GM21737 (cell line): ENCODE data around the gene BMP2.
A peak's percentile ranks its signal among the peaks of the same experiment; 100 is the strongest.

ENCODE experiments used
- ATAC-seq: cut with Tn5 transposase; IDR thresholded peaks from one replicate; pipeline ENCODE4 v1.9.1; 2021; ENCODE audit warnings: mild to moderate bottlenecking, moderate library complexity; ENCODE audit not compliant: unreplicated experiment

BMP2 gene

DNA sequence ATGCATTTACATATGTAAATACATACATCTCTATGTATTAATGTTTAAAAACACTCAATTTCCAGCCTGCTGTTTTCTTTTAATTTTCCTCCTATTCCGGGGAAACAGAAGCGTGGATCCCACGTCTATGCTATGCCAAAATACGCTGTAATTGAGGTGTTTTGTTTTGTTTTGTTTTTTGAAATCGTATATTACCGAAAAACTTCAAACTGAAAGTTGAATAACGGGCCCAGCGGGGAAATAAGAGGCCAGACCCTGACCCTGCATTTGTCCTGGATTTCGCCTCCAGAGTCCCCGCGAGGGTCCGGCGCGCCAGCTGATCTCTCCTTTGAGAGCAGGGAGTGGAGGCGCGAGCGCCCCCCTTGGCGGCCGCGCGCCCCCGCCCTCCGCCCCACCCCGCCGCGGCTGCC lies 355 bp upstream of the BMP2 start:
- ATAC-seq = no peak

DNA sequence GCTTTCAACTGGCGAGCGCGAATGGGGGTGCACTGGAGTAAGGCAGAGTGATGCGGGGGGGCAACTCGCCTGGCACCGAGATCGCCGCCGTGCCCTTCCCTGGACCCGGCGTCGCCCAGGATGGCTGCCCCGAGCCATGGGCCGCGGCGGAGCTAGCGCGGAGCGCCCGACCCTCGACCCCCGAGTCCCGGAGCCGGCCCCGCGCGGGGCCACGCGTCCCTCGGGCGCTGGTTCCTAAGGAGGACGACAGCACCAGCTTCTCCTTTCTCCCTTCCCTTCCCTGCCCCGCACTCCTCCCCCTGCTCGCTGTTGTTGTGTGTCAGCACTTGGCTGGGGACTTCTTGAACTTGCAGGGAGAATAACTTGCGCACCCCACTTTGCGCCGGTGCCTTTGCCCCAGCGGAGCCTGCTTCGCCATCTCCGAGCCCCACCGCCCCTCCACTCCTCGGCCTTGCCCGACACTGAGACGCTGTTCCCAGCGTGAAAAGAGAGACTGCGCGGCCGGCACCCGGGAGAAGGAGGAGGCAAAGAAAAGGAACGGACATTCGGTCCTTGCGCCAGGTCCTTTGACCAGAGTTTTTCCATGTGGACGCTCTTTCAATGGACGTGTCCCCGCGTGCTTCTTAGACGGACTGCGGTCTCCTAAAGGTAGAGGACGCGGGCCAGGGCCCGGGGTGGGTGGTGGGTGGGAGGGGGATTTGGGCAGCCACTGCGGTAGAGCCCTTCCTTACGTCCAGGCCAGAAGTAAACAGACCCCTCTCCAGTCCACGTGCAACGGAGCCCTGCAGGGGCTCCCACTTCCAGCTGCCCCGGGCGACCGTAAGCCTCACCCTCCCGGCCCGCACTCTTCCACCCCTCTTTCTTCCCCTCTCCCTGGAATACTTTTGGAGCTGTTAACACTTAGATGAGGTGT lies 998 bp downstream of the BMP2 start:
- peak; percentile 15 for ATAC-seq

DNA sequence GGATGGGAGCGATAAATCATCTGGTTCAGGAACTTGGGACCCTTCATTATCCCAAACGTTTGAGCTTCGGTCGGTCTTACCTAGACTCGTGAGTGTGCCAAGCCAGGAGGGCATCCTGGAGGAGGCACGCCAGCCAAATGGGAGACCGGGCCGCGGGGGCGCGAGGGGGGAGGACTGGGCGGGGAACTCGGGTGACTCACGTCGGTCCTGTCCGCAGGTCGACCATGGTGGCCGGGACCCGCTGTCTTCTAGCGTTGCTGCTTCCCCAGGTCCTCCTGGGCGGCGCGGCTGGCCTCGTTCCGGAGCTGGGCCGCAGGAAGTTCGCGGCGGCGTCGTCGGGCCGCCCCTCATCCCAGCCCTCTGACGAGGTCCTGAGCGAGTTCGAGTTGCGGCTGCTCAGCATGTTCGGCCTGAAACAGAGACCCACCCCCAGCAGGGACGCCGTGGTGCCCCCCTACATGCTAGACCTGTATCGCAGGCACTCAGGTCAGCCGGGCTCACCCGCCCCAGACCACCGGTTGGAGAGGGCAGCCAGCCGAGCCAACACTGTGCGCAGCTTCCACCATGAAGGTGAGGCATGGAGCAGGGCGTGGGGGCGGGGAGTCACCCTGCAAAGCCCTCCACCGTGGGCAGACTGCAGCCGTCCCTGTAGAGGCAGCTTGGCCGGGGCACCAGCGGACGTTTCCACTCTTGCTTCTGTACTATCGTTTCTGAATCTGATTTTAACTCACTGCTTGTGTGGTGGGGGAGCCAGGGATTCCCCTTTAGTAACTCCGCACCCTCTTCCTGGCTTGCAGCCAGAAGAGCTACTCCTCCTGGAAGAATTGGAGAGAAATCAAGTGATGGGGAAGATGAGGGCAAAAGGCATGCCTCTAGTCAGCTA lies 2.7 kb downstream of the BMP2 start:
- no peak for ATAC-seq

DNA sequence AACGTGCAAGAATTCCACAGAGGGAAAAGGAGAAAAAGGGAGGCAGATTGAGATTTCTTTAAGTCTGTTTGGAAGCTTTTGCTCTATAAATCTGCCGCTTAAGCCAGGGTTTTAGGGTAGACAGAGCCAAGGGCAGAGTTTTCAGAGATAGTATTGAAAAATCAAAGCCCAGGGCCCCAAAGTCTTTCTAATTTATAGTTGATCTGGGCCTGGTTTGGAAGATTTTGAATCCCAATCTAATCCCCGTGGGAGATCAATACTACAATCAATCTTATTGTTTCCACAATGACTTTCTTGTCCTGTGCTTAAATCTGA lies 3.3 kb downstream of the BMP2 start:
- no peak for ATAC-seq

DNA sequence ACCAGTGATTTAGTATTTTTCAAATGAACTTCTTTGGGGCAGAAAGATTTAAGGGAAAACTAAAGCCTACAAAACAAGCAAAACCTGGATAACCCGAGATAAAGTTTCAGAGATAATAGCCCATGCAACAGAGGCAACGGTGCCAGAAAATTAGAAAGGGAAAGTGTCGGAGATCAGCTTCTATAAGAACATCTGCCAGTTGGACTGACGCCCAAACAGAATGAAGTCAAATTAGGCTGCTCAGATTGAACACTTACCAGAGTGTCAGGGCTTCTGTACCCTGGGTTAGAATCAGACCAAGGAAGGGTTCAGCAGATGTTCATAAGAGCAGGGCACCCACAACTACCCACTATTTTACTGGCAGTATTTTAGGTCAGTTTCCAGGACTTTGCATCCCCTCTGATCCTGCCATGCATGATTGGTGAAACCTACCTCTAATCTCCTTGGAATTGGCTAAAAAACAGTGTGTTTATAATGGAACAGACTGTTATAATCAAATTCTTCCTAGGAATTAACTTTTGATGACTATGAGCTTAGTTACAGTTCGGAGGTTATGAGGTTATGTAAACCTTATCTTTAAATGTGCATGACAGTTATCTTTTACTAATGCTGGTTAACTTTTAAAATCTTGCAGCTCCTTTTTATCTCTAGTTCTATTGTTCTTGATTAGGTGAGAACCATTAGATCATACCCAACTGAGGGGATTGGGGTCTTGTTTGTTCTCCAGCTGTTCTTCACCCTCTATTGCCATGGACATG lies 13.1 kb downstream of the BMP2 start:
- ATAC-seq = no peak

DNA sequence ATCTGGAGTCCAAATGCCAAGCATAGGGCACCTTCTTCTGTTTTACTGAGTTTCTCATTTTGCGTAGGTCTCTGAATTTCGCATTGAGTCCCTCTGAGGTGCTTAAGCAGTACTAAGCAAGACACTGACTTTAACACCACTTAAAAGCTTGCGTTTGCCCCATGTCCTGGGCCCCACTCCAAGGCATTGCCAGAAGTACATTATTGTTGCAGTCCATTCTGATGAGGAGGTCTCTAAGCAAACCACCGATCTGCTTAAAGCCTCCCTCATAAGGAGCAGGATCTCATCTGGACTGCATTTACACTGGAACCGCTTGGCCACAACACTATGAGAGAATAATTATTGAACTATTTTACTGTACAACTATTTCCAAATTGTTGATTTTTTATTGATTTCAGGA lies 16.3 kb downstream of the BMP2 start:
- ATAC-seq = no peak

DNA sequence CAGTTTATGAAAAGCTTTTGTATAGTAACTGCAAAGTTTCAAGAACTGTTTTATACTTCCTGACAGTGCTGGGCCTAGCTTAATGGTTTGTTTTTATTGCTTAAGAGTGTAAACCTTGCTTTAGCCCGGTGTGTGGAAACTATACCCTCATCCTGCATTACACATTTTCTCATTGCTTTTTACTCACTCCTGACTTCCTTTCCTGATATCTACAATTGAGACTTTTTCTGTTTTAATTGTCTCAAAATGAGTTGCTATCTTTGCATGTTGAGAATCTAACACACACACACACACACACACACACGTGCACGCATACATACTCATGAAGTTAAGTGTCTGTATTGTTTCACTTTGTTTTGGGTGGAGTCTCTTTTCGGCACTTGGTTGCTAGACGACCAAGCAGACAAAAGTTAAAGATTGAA lies 16.7 kb downstream of the BMP2 start:
- no peak for ATAC-seq

DNA sequence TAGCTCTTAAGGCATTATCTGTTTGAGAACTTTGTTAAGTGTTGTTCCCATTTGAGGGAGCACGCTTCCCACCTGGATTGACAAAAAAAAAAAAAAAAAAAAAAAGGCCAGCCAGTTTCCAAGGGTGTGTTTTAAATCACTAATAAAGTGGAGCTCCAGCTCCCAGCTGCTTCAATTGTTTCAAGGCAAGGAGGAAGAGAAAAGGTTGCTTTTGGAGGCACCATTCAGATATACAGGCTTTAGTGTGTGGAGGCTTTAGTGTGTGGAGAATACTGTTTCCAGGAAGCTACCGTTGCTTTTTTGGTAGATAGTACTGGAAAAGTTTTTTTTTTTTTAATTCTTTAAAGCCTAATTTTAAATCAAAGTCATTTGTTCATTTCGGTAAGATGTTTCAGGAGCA lies 17.3 kb downstream of the BMP2 start:
- ATAC-seq = no peak

DNA sequence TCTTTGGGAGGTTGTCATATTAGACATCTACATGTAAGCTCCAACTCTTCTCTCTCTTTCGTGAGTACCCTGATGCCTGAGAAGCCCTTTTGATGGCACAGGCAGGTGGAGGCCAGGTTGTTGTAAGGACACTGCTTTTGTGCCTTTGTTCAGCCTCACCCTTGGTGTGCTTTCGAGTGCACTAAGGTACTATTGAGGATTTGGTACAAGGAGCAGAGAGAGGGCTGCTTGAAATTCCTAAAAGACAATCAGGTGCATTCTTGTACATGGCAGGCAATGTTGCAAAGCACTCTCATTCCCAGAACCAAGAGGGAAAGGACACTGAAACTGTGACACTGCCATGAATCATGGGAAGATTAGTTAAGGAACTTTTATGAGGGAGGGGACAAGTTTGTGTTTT lies 19.1 kb downstream of the BMP2 start:
- no peak for ATAC-seq

DNA sequence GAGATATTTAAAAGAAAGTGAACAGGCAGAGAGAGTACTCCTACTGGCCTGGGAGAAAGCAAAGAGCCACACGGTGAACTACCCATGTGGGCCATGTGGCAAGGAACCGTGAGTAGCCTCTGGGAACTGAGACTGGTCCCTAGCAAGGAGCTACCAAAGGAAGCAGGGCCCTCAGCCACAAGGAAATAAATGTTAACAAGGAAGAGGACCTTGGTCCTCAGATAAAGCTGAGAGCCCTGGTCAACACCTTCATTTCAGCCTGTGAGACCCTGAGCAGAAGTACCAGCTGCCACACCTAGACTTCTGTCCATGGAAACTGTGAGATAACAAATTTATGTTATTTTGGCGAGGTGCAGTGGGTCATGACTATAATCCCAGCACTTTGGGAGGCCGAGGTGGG lies 25.3 kb downstream of the BMP2 start:
- ATAC-seq = no peak

DNA sequence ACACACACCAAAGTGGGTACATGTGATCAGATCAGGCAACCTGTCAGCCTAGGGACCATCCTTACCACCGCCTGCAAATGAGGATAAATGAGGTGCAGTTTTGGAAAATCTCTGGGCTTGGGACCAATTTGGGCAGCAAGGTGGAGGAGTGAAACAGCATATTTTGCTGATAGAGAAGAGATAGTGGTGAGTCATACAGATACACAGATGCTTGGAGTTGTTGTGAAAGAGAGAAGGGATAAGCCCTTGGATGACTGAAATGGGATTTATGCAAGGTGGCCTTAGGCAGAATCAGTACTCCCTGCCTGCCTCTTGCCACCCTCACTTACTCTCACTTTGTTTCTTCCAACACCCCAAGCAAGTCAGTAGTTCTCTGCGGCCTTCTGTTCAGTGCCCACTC lies 34.7 kb downstream of the BMP2 start:
- no peak for ATAC-seq

DNA sequence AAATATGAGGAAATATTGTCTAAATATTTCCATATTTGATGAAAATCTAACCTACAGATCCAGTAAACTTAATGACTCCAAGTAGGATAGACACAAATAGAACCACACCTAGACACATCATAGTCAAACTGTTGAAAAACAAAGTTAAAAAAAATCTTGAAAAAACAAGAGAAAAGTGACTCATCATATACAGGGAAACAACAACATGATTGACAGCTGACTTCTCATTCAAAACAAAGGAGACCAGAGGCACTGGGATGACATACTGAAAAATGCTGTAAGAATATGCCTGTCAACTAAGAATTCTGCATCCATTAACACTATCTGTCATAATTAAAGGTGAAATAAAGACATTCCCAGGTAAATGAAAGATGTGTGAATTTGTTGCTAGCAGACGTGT lies 38.8 kb downstream of the BMP2 start:
- ATAC-seq = no peak

DNA sequence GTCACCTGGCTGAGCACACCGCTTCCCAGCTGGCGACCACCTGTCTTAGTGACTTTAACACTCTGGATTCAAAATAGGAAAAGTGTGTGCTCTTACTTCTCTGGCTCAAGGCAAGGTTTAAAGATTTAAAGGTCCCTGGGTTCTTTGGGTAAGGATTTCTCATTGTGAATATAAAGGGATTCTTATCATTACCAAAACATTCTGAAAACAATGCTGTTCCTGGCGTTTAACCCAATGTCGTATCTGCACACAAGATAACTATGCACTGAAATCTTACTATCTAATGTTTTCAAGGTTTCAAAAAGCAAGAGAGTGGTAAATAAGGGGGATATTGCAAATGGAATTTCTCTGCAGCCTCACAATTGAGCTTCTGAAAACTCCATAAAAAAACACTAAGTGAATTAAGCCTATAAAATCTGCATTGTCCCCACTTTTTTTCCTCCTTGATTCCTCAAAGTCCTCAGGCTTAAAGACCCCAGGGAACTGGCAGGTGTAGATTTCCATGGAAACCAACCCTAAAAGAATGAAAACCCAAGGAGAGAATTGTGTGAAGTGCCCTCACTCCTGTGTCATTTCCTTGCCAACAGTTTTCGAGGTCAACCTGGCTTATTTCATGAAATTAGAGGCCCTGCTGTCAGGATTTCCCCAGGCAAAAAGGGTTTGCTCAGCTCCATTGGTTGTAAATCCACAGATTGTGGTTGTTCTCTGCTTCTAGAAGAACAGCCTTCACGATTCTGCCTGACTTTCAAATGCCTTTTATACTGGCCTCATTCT lies 44.0 kb downstream of the BMP2 start:
- no peak for ATAC-seq

DNA sequence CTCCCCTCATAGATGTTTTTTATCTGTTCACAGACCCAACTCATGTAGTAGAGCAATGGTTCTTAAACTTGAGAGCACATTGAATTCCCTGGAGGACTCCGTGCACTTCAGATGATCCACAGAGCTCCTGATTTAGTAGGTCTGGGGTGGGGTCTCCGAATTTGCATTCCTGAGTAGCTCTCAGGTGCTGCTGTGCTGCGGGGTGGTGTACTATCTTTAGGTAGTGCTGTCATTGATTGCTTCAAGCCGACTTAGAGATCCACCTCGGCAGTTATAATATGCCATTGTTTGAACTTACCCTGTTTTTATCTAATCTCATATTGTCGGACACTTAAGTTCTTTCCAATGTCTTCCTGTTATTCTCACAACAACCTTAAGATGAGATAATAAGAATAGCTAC lies 45.0 kb downstream of the BMP2 start:
- no peak for ATAC-seq

DNA sequence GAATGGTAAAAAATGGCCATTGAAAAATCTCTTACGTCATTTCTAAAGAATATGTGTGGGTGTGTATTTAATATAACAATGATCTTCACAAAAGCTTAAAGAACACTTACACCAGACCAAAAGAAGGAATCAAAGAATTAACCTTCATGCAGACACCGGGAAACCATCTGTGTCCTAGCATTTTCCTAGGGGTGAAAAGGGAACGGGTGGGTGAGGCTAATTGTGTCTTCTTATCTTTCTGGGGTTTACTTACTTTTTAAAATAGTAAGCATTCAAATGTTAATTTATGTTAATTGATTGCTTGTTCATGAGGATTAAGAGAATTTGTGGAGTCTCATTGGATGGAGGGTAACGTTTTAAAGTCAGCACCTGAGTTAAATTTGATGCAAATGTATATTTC lies 47.5 kb downstream of the BMP2 start:
- ATAC-seq = no peak

DNA sequence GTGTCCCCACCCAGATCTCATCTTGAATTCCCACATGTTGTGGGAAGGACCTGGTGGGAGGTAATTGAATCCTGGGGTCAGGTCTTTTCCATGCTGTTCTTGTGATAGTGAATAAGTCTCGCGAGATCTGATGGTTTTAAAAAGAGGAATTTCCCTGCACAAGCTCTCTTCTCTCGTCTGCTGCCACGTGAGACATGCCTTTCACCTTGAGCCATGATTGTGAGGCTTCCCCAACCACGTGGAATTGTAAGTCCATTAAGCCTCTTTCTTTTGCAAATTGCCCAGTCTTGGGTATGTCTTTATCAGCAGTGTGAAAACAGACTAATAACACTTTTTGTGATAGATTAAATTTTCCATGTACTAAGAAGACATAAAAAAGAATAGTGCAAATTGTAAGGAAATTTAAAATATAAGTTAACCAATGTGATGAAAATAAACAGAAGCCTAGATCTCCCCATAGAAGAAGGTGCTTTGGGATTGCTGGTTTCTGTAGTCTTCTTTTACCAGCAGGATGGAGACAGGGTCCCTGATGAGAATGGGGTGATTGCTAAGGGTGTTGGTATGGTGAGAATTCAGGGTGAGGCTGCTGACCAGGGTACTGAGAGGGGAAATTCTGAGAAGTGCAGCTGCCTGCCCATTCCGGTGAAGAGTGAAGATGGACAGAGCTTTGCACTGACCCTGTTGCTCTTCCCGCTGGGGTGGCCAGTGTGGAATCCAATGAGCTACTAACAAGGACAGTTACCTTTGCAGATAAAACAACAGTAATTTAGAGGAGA lies 50.7 kb downstream of the BMP2 start:
- ATAC-seq = no peak

DNA sequence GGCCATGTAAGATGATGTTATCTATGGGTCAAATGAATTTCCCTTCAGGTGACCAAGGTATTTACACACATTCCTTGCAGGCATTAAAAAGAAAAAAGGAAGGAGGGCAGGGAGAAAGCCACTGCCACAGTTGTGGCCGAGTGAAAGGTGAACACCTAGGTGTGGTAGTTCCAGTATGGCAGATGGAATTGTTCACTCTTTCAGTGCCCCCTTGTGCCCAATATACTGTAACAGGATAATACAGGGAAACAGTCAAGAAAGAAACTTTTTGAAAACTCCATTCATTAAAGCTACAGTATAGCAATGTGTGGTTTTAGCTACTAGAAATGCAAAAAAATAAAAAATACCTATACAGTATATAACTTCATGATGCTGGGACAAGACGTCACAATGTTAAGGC lies 52.1 kb downstream of the BMP2 start:
- ATAC-seq = no peak

DNA sequence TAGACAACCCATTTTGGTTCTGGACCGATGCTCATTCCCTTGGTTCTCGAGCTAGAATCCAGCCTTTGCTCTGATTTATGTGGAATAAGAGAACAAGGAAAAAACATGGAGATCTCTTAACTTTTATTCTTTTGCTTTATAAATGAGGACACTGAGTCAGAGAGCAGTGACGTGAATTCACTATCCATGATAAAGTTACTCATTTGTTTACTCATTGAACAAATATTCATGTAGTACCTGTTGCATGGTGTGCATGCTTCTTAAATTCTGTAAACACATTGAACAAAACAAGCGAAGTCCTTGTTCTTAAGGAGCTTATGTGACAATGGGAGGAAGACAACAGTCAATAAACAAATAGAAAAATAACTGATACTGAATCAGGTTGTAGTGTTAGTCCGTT lies 56.9 kb downstream of the BMP2 start:
- no peak for ATAC-seq

DNA sequence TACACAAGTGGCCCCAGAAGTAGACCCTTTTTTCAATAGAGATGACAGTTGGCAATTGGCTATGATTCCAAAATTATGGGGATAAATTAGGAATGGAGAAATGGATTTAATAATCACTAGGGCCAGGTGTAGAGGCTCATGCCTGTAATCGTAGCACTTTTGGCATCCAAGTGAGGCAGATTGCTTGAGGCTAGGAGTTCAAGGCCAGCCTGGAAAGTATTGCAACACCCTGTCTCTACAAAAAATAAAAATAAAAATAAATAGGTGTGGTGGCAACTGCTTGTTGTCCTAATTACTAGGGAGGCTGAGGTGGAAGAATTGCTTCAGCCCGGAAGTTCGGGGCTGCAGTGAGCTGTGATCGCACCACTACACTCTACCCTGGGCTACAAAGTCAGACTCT lies 60.0 kb downstream of the BMP2 start:
- no peak for ATAC-seq
